Heart left ventricle (tissue), 16 donors: ENCODE data around the gene CDH23. TPM values are rescaled to one million over a fixed set of nuclear protein-coding genes. Genes with fewer than 3 reads are reported as not detected.

Experiments
- ATAC-seq, 4 donors: fragments of 200-7000 bp; cut with Tn5 transposase; one replicate each; pipeline ENCODE4 v1.9.1; 2020 to 2022; ENCODE audit warnings: moderate library complexity in 4 of 4, mild to moderate bottlenecking in 3 of 4, moderate number of reproducible peaks in 1 of 4
- DNase-seq, 5 donors: peaks; one replicate each; pipeline ENCODE4 v3.0.0-alpha.2; 2020
- H3K27ac ChIP-seq, 12 donors: fragments of 200-600 bp; sonication (generic) in 4 of 12; one replicate each; pipeline versions ENCODE4 v1.5.0 to v1.8.0; 2016 to 2022; ENCODE audit warnings: mild to moderate bottlenecking in 2 of 12
- H3K27me3 ChIP-seq, 9 donors: fragments of 200-600 bp; sonication (generic) in 2 of 9; one replicate each; pipeline versions ENCODE4 v1.5.1 to v1.8.0; 2016 to 2022; ENCODE audit warnings: mild to moderate bottlenecking in 3 of 9
- H3K36me3 ChIP-seq, 9 donors: fragments of 200-600 bp; sonication (generic) in 2 of 9; one replicate each; pipeline versions ENCODE4 v1.5.0 to v1.8.0; 2018 to 2022; ENCODE audit warnings: mild to moderate bottlenecking in 2 of 9
- H3K4me1 ChIP-seq, 12 donors: fragments of 200-600 bp; sonication (generic) in 4 of 12; one replicate each; pipeline versions ENCODE4 v1.5.0 to v1.8.0; 2016 to 2022; ENCODE audit warnings: mild to moderate bottlenecking in 3 of 12
- H3K4me3 ChIP-seq, 12 donors: fragments of 200-600 bp; sonication (generic) in 4 of 12; one replicate each; pipeline versions ENCODE4 v1.5.0 to v1.8.0; 2017 to 2022; ENCODE audit warnings: mild to moderate bottlenecking in 9 of 12, moderate library complexity in 4 of 12
- H3K9me3 ChIP-seq, 12 donors: fragments of 200-600 bp; sonication (generic) in 4 of 12; one replicate each; pipeline versions ENCODE4 v1.5.0 to v1.8.0; 2016 to 2022; ENCODE audit warnings: mild to moderate bottlenecking in 1 of 12
- POLR2A ChIP-seq, 2 donors: fragments of 450-650 bp; IDR thresholded peaks; one replicate each; pipeline ENCODE4 v1.6.1; 2017; ENCODE audit warnings: antibody characterized with exemption in 2 of 2, mild to moderate bottlenecking in 2 of 2, moderate library complexity in 2 of 2
- WGBS, 4 donors: extraction: QIAGEN DNeasy Blood & Tissue Kit in 2 of 4; methylation state at CpG; one replicate each; pipeline versions ENCODE4 v1.1.5 to v1.1.7; 2013 to 2018; 5-methylcytosine and 5-hydroxymethylcytosine counted together
- intact Hi-C, 10 donors: fragments of 100-400 bp; cut with DNase I; formaldehyde crosslinking; loops; one replicate each; pipeline versions ENCODE4 v1.11.1 to v1.14.2; 2022
- polyA plus RNA-seq, 2 donors: library from polyadenylated mRNA; stranded (reverse); fragments of 200-250 nt; gene quantifications; one replicate each; pipeline ENCODE4 v1.2.3, GENCODE V29; 2013
- total RNA-seq, 9 donors: library from RNA; depleted of rRNA in 2 of 9; stranded (reverse); fragments of >200 nt in 2 of 9; fragmentation: NEBNext Ultra II Directional in 3 of 9; extraction: Animal tissue kit (Norgen Biotek cat#: 25700) in 3 of 9; gene quantifications; one replicate each; pipeline versions ENCODE4 v1.1.0 to v1.2.4, GENCODE V29; 2016 to 2023
- TF ChIP-seq, protein P1 (sequence below), 12 donors: fragments of 200-600 bp; sonication (generic) in 4 of 12; IDR thresholded peaks; one replicate each; pipeline versions ENCODE4 v1.5.0 to v1.8.0; 2018 to 2022; ENCODE audit warnings: antibody characterized with exemption in 12 of 12, mild to moderate bottlenecking in 5 of 12
- donor health status: ischemic (EF 13 %, LVEDD 7.1; RV severe dilation, severe dysfunction).
- donor health status: healthy with polysubstance abuse.
- donor health status: DM: no; HTN: yes; CAD: no.
- donor health status: DM: no; HTN: no; CAD: no.
- donor health status: ischemic (EF 25% LVEDD 6.9; RV normal size, moderate dysfunction).
- donor health status: ischemic (EF 25% LVEDD 5.7; RV mildly dilated, moderate dysfunction).
- donor health status: healthy.
- donor health status: DM: yes; HTN: yes; CAD: no.
- donor health status: ischemic (EF 35%, LVEDD 5.7; RV mildly dilated, moderate dysfunction).
- donor health status: nonischemic (EF 11% LVEDD 7.7; RV severe dilation, severe dysfunction).
- donor health status: DM: yes; HTN: yes; CAD: no.
- donor health status: PGD.
- donor health status: ischemic (EF 29% LVEDD 5.4; RV normal size, mild dysfunction).
- donor health status: nonischemic (EF 23%, LVEDD 6.1; RV moderate dilation, normal function).

CDH23 gene
- total and polyA plus RNA-seq, 11 donors: 1.2 to 8.6 (median 3.9) TPM

DNA sequence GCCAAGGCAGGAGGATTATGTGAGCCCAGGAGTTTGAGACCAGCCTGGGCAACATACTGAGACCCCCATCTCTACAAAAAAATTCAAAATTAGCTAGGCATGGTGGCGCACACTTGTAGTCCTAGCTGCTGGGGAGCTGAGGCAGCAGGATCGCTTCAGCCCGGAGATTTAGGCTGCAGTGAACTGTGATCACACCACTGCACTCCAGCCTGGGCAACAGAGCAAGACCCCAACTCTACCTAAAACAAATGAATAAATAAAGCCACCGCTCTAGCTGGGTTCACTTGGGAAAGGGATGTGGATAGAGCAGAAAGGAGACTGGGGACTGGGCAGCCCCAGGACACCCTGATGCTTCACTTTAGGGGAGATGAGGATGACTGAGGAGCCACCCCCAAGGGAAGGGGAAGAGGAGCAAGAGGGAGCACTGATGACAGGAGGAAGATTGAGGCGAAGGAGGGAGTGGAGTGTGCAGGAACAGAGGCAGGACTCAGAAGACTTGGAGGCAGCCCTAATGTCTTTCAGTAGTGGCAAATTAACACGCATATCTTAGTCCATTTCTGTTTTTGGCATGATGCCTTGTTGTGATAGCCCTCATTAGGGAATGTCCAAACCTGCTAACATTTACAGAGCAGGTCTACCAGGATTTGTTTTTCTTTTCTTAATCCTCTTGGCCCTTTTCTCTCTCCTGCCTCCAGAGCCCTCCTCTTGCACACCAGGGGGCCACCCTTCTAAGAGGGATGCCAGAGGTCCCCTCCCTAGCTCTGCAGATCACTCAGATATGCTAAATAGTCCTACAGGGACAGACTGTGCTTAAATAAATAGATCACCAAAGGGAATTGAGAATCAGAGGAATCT, 234.5 kb downstream of the CDH23 start:
- WGBS, 4 donors: 88 to 93% (median 90%) methylated on average over 6 of the region's 6 CpGs
- Histone ChIP-seq H3K4me3 (no peak overlapping the region), H3K27me3 (no peaks in the 10 kb centered on the region), H3K9me3 (no peaks in the 10 kb centered on the region), H3K4me1 (peaks cover 0 to 18% (median 0%) of the 10 kb centered on the region in 12 donors), H3K27ac (no peak overlapping the region), H3K36me3 (no peaks in the 10 kb centered on the region)
- intact Hi-C loops: no loop called here
- TF ChIP-seq, protein P1, sequence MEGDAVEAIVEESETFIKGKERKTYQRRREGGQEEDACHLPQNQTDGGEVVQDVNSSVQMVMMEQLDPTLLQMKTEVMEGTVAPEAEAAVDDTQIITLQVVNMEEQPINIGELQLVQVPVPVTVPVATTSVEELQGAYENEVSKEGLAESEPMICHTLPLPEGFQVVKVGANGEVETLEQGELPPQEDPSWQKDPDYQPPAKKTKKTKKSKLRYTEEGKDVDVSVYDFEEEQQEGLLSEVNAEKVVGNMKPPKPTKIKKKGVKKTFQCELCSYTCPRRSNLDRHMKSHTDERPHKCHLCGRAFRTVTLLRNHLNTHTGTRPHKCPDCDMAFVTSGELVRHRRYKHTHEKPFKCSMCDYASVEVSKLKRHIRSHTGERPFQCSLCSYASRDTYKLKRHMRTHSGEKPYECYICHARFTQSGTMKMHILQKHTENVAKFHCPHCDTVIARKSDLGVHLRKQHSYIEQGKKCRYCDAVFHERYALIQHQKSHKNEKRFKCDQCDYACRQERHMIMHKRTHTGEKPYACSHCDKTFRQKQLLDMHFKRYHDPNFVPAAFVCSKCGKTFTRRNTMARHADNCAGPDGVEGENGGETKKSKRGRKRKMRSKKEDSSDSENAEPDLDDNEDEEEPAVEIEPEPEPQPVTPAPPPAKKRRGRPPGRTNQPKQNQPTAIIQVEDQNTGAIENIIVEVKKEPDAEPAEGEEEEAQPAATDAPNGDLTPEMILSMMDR (IDR thresholded peaks at IDR 0.05): no peak
- no peak for TF ChIP-seq POLR2A (IDR thresholded peaks at IDR 0.05)
- DNase-seq (no peak), ATAC-seq (no peak)

DNA sequence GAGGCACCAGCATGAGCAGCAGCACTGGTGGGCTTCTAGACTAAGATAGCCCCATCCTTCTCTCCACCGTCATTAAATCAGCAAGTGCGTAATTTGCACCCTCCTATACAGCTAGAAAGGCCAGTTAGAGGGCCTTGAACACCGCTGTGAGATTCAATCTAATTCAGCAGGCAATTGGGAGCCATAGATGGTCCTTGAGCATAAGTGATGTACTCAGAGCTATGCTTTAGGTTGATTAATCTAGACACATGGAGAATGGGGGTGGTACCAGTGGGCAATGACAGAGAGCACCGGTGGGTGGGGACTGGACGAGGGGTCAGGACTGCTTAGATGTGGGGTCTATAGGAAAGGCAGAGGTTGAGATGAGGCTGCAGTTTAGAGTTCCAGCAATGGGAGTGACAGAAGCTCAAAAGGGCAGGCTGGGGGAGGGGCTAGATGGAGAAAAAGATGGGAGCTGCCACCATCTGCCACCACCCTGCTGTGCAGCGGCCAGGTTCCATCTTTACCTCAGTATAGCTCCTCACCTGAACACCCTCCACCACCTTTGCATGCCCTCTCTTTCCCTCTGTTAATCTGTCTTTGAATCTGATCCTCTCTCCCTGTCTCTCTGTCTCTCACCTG, 235.6 kb downstream of the CDH23 start:
- Histone ChIP-seq H3K36me3 (no peaks in the 10 kb centered on the region), H3K9me3 (no peaks in the 10 kb centered on the region), H3K27ac (no peak overlapping the region), H3K27me3 (no peaks in the 10 kb centered on the region), H3K4me1 (peaks cover 0 to 28% (median 0%) of the 10 kb centered on the region in 12 donors), H3K4me3 (no peak overlapping the region)
- ATAC-seq: no peak
- 91 to 95% (median 92%) methylated on average over 6 of the region's 6 CpGs for WGBS, 4 donors
- DNase-seq: no peak
- no peak for TF ChIP-seq POLR2A (IDR thresholded peaks at IDR 0.05)
- TF ChIP-seq, protein P1 (IDR thresholded peaks at IDR 0.05): no peak
- intact Hi-C loops: no loop called here

DNA sequence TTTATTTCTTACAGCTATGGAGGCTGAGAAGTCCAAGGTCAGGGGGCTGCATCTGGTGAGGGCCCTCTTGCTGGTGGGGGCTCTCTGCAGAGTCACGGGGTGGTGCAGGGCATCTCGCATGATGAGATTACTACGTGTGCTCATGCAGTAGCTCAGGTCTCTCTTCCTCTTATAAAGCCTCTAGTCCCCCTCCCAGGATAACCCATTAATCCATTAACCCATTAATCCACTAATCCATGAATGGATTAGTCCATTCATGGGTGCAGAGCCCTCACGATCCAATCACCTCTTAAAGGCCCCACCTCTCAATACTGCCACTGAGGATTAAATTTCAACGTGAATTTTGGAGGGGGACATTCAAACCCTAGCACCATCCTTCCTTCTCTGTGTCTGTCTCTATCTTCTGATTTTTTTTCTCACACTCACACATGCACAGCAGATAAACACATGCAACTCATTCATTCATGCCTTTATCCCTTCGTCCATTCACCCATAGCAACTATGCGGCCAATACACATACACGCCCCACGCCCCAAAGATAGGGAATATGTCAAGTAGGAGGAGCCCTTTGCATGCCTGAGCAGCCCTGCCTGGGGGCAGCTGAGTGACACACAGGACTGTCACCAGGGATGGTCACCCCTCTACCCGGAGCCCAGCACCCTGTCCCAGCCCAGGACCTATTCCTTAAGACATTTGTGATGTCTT, 236.3 kb downstream of the CDH23 start:
- H3K27ac ChIP-seq: no peak overlapping the region
- WGBS, 4 donors: 91 to 93% (median 92%) methylated on average over 10 of the region's 10 CpGs
- H3K4me1 ChIP-seq: peaks cover 0 to 33% (median 0%) of the 10 kb centered on the region in 12 donors
- DNase-seq (no peak), ATAC-seq (no peak)
- no peaks in the 10 kb centered on the region for H3K9me3 ChIP-seq
- TF ChIP-seq, protein P1 (IDR thresholded peaks at IDR 0.05): no peak
- no peak for TF ChIP-seq POLR2A (IDR thresholded peaks at IDR 0.05)
- no peak overlapping the region for H3K4me3 ChIP-seq
- no peaks in the 10 kb centered on the region for H3K27me3 ChIP-seq
- no peaks in the 10 kb centered on the region for H3K36me3 ChIP-seq
- intact Hi-C loops: no loop called here

DNA sequence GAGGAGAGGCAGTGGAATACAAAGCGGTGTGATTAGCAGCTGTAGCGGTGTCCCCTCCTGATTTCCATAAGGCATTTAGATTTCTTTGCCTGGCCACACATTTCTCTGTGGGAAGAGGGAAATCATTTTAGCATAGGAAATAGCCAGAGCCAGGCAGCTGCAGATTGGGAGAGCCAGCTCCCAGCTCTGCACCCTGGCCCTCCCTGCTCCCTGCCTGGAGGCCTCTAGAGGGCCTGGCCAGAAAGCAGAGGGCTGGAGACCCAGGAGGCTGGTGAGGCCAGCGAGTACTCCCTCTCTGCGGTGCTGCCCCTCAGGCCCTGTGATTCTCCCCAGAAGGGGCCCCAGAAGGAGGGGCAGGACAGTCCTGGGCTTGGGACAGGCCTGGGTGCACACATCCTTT, 237.2 kb downstream of the CDH23 start:
- Histone ChIP-seq H3K4me1 (peaks cover 0 to 39% (median 0%) of the 10 kb centered on the region in 12 donors), H3K27ac (no peak overlapping the region), H3K4me3 (no peak overlapping the region), H3K9me3 (no peaks in the 10 kb centered on the region), H3K27me3 (no peaks in the 10 kb centered on the region), H3K36me3 (no peaks in the 10 kb centered on the region)
- intact Hi-C loops: no loop called here
- ATAC-seq: no peak
- TF ChIP-seq, protein P1 (IDR thresholded peaks at IDR 0.05): no peak
- WGBS, 4 donors: 81 to 94% (median 87%) methylated on average over 4 of the region's 4 CpGs
- DNase-seq: no peak
